GM12801 (cell line): ENCODE data around the gene D2HGDH.

ENCODE experiments used
- CTCF ChIP-seq: IDR thresholded peaks from one replicate; pipeline ENCODE4 v1.5.1; 2011; ENCODE audit warnings: control low read depth; ENCODE audit not compliant: insufficient read length; ENCODE audit errors: extremely low read depth

Gene D2HGDH

GRCh38 chr2:241788572-241788971 lies 54.1 kb downstream of the D2HGDH start:
- TF ChIP-seq CTCF = no peak

GRCh38 chr2:241793385-241793784 lies 59.0 kb downstream of the D2HGDH start:
- no peak for TF ChIP-seq CTCF

- TF ChIP-seq CTCF = no peak
Observed at GRCh38 chr2:241794250-241794823, 59.9 kb downstream of the D2HGDH start.

GRCh38 chr2:241795021-241795999 lies 60.9 kb downstream of the D2HGDH start:
- TF ChIP-seq CTCF = no peak

- TF ChIP-seq CTCF = no peak
Observed at GRCh38 chr2:241796209-241796608, 61.8 kb downstream of the D2HGDH start.

GRCh38 chr2:241796610-241797138 lies 62.2 kb downstream of the D2HGDH start:
- no peak for TF ChIP-seq CTCF

- TF ChIP-seq CTCF = no peak
Observed at GRCh38 chr2:241797441-241798080, 63.1 kb downstream of the D2HGDH start.
